ENCODE results near the gene ABLIM3. TPM values are rescaled to one million over a fixed set of nuclear protein-coding genes. Genes with fewer than 3 reads are reported as not detected.

The ABLIM3 gene
- polyA plus RNA-seq, 1 donor (not counting 4 experiments of a cell fraction or from before 2014, with no cell fraction given): 7.9 TPM

- Histone ChIP-seq H3K27me3 (ENCODE audit: control insufficient read depth, extremely low read depth, insufficient read depth, low read length) (no peaks in the 10 kb centered on the region), H3K9ac (ENCODE audit: control insufficient read depth, extremely low read depth, insufficient read depth, low read length) (no peak overlapping the region), H3K4me2 (ENCODE audit: control insufficient read depth, extremely low read depth, insufficient read depth, low read depth, low read length) (no peak overlapping the region), H3K27ac (ENCODE audit: control insufficient read depth, insufficient read depth, low read length) (no peak overlapping the region), H3K9me1 (ENCODE audit: control insufficient read depth, extremely low read depth, insufficient read depth, low read length) (no peaks in the 10 kb centered on the region), H3K4me3 (ENCODE audit: control insufficient read depth in 2 of 3, extremely low read depth in 1 of 3, insufficient read depth in 2 of 3, low read depth in 1 of 3, low read length in 3 of 3) (no peak overlapping the region), H3K36me3 (ENCODE audit: control insufficient read depth in 2 of 2, extremely low read depth in 1 of 2, insufficient read depth in 2 of 2, low read length in 2 of 2) (no peaks in the 10 kb centered on the region), H2AFZ (ENCODE audit: control insufficient read depth, low read length) (no peak overlapping the region), H3K79me2 (ENCODE audit: control insufficient read depth, insufficient read depth, low read length) (no peaks in the 10 kb centered on the region), H3K9me3 (ENCODE audit: control insufficient read depth, low read depth, low read length) (no peaks in the 10 kb centered on the region), H4K20me1 (ENCODE audit: control insufficient read depth, extremely low read depth, insufficient read depth, low read length) (no peaks in the 10 kb centered on the region), H3K4me1 (ENCODE audit: control insufficient read depth, extremely low read depth, insufficient read depth, low read length) (peaks cover 9% of the 10 kb centered on the region)
- dilution Hi-C loops (cut with MboI; ENCODE audit: extremely low pct_ligation_motif_present, low sequenced_read_pairs): no loop called here
- DNase-seq (ENCODE audit: low read depth, low spot score): no peak
- FAIRE-seq: no peak
- TF ChIP-seq EZH2 (IDR thresholded peaks at IDR 0.05; ENCODE audit: low read length): no peak
- TF ChIP-seq, protein P1, sequence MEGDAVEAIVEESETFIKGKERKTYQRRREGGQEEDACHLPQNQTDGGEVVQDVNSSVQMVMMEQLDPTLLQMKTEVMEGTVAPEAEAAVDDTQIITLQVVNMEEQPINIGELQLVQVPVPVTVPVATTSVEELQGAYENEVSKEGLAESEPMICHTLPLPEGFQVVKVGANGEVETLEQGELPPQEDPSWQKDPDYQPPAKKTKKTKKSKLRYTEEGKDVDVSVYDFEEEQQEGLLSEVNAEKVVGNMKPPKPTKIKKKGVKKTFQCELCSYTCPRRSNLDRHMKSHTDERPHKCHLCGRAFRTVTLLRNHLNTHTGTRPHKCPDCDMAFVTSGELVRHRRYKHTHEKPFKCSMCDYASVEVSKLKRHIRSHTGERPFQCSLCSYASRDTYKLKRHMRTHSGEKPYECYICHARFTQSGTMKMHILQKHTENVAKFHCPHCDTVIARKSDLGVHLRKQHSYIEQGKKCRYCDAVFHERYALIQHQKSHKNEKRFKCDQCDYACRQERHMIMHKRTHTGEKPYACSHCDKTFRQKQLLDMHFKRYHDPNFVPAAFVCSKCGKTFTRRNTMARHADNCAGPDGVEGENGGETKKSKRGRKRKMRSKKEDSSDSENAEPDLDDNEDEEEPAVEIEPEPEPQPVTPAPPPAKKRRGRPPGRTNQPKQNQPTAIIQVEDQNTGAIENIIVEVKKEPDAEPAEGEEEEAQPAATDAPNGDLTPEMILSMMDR (optimal IDR thresholded peaks at IDR 0.05 in 1 of 3, IDR thresholded peaks at IDR 0.05 in 1 of 3, conservative IDR thresholded peaks at IDR 0.05 in 1 of 3; ENCODE audit: extremely low read depth in 1 of 3, insufficient read depth in 2 of 3, low read length in 3 of 3): no peak
These were observed 12.0 kb downstream of the ABLIM3 start for GRCh38 chr5:149153193-149153750.

GRCh38 chr5:149153751-149154610 lies 12.7 kb downstream of the ABLIM3 start:
- no peak overlapping the region for H3K4me2 ChIP-seq (ENCODE audit: control insufficient read depth, extremely low read depth, insufficient read depth, low read depth, low read length)

More at GRCh38 chr5:149153751-149154610, 12.7 kb downstream of the ABLIM3 start:
- DNase-seq (ENCODE audit: low read depth, low spot score) (no peak), FAIRE-seq (no peak)
- no peaks in the 10 kb centered on the region for H3K79me2 ChIP-seq (ENCODE audit: control insufficient read depth, insufficient read depth, low read length)
- no peaks in the 10 kb centered on the region for H3K9me3 ChIP-seq (ENCODE audit: control insufficient read depth, low read depth, low read length)
- H3K4me3 ChIP-seq (ENCODE audit: control insufficient read depth in 2 of 3, extremely low read depth in 1 of 3, insufficient read depth in 2 of 3, low read depth in 1 of 3, low read length in 3 of 3): no peak overlapping the region
- peaks cover 9% of the 10 kb centered on the region for H3K4me1 ChIP-seq (ENCODE audit: control insufficient read depth, extremely low read depth, insufficient read depth, low read length)
- dilution Hi-C loops (cut with MboI; ENCODE audit: extremely low pct_ligation_motif_present, low sequenced_read_pairs): no loop called here
- no peak overlapping the region for H2AFZ ChIP-seq (ENCODE audit: control insufficient read depth, low read length)
- no peak overlapping the region for H3K9ac ChIP-seq (ENCODE audit: control insufficient read depth, extremely low read depth, insufficient read depth, low read length)
- H3K27ac ChIP-seq (ENCODE audit: control insufficient read depth, insufficient read depth, low read length): no peak overlapping the region
- no peaks in the 10 kb centered on the region for H3K27me3 ChIP-seq (ENCODE audit: control insufficient read depth, extremely low read depth, insufficient read depth, low read length)
- TF ChIP-seq, protein P1 (optimal IDR thresholded peaks at IDR 0.05 in 1 of 3, IDR thresholded peaks at IDR 0.05 in 1 of 3, conservative IDR thresholded peaks at IDR 0.05 in 1 of 3; ENCODE audit: extremely low read depth in 1 of 3, insufficient read depth in 2 of 3, low read length in 3 of 3): no peak
- no peaks in the 10 kb centered on the region for H4K20me1 ChIP-seq (ENCODE audit: control insufficient read depth, extremely low read depth, insufficient read depth, low read length)
- no peaks in the 10 kb centered on the region for H3K9me1 ChIP-seq (ENCODE audit: control insufficient read depth, extremely low read depth, insufficient read depth, low read length)
- no peaks in the 10 kb centered on the region for H3K36me3 ChIP-seq (ENCODE audit: control insufficient read depth in 2 of 2, extremely low read depth in 1 of 2, insufficient read depth in 2 of 2, low read length in 2 of 2)
